HepG2 (cell line): Measurements from ENCODE around the gene GPR37L1. TPM values are rescaled to one million over a fixed set of nuclear protein-coding genes. Genes with fewer than 3 reads are reported as not detected.
A peak's percentile ranks its signal among the peaks of the same experiment; 100 is the strongest.

Experiments used
- AFF4 ChIP-seq: sonication (generic); formaldehyde crosslinking; IDR thresholded peaks from 2 replicates; pipeline ENCODE4 v1.4.0; 2020; ENCODE audit warnings: missing genetic modification reagents
- AHR ChIP-seq: IDR thresholded peaks from 2 replicates; pipeline ENCODE4 v1.6.1; 2018; ENCODE audit warnings: missing genetic modification reagents, missing compliant biosample characterization
- ARNTL ChIP-seq: sonication (generic); formaldehyde crosslinking; IDR thresholded peaks from 2 replicates; pipeline ENCODE4 v1.4.0; 2020; ENCODE audit warnings: mild to moderate bottlenecking, missing genetic modification reagents
- BRD4 ChIP-seq: sonication (generic); formaldehyde crosslinking; IDR thresholded peaks from 2 replicates; pipeline ENCODE4 v1.4.0; 2020; ENCODE audit warnings: missing genetic modification reagents
- CCDC6 ChIP-seq: sonication (generic); formaldehyde crosslinking; IDR thresholded peaks from 2 replicates; pipeline ENCODE4 v1.8.1; 2022; ENCODE audit warnings: mild to moderate bottlenecking, missing genetic modification reagents, moderate library complexity
- FOXA3 ChIP-seq: IDR thresholded peaks from 2 replicates; pipeline ENCODE4 v1.6.1; 2016; ENCODE audit warnings: missing genetic modification reagents, missing compliant biosample characterization
- HNF4A ChIP-seq: sonication (generic); formaldehyde crosslinking; IDR thresholded peaks from 2 replicates; pipeline ENCODE4 v1.4.0; 2020; ENCODE audit warnings: missing genetic modification reagents
- JUN ChIP-seq: sonication (generic); formaldehyde crosslinking; IDR thresholded peaks from 2 replicates; pipeline ENCODE4 v1.4.0; 2020; ENCODE audit warnings: mild to moderate bottlenecking, missing genetic modification reagents
- KMT2A ChIP-seq: sonication (generic); formaldehyde crosslinking; IDR thresholded peaks from 2 replicates; pipeline ENCODE4 v1.4.0; 2020; ENCODE audit warnings: missing genetic modification reagents
- NFATC3 ChIP-seq: sonication (generic); formaldehyde crosslinking; IDR thresholded peaks from 2 replicates; pipeline ENCODE4 v1.5.1; 2020; ENCODE audit warnings: mild to moderate bottlenecking, missing genetic modification reagents
- NFE2L1 ChIP-seq: sonication (generic); formaldehyde crosslinking; IDR thresholded peaks from 2 replicates; pipeline ENCODE4 v1.4.0; 2020; ENCODE audit warnings: missing genetic modification reagents, mild to moderate bottlenecking, borderline replicate concordance
- RARA ChIP-seq: IDR thresholded peaks from 2 replicates; pipeline ENCODE4 v1.6.1; 2016; ENCODE audit warnings: missing genetic modification reagents, missing compliant biosample characterization
- REL ChIP-seq: sonication (generic); formaldehyde crosslinking; conservative IDR thresholded peaks from 2 replicates; pipeline ENCODE4 v1.8.0; 2022; ENCODE audit warnings: mild to moderate bottlenecking, missing genetic modification reagents, moderate library complexity
- SCMH1 ChIP-seq: sonication (generic); formaldehyde crosslinking; IDR thresholded peaks from 2 replicates; pipeline ENCODE4 v1.9.0; 2021; ENCODE audit warnings: missing genetic modification reagents, mild to moderate bottlenecking, borderline replicate concordance
- SMAD9 ChIP-seq: sonication (generic); formaldehyde crosslinking; IDR thresholded peaks from 2 replicates; pipeline ENCODE4 v1.5.1; 2020; ENCODE audit warnings: mild to moderate bottlenecking, missing genetic modification reagents
- SRSF4 ChIP-seq: fragments of 200-400 bp; formaldehyde crosslinking; IDR thresholded peaks from one replicate; pipeline ENCODE4 v1.6.1; 2018; ENCODE audit warnings: mild to moderate bottlenecking, low read depth, low read length, moderate library complexity; ENCODE audit not compliant: poor library complexity, severe bottlenecking
- U2AF1 ChIP-seq: fragments of 200-400 bp; formaldehyde crosslinking; optimal IDR thresholded peaks from 2 replicates; pipeline ENCODE3; 2017; ENCODE audit warnings: mild to moderate bottlenecking, low read depth, low read length
- ZNF136 ChIP-seq: sonication (generic); formaldehyde crosslinking; IDR thresholded peaks from 2 replicates; pipeline ENCODE4 v1.8.1; 2022; ENCODE audit warnings: low read depth, mild to moderate bottlenecking, moderate library complexity, missing genetic modification reagents
- ZNF558 ChIP-seq: sonication (generic); formaldehyde crosslinking; IDR thresholded peaks from 2 replicates; pipeline ENCODE4 v1.9.0; 2022; ENCODE audit warnings: mild to moderate bottlenecking, missing genetic modification reagents, borderline replicate concordance
- ZNF562 ChIP-seq: sonication (generic); formaldehyde crosslinking; IDR thresholded peaks from 2 replicates; pipeline ENCODE4 v1.8.0; 2022; ENCODE audit warnings: missing genetic modification reagents, borderline replicate concordance
- ZNF564 ChIP-seq: sonication (generic); formaldehyde crosslinking; IDR thresholded peaks from 2 replicates; pipeline ENCODE4 v1.8.1; 2023; ENCODE audit warnings: mild to moderate bottlenecking, missing genetic modification reagents
- ZNF652 ChIP-seq: IDR thresholded peaks from 2 replicates; pipeline ENCODE4 v1.6.1; 2016; ENCODE audit warnings: low read depth, borderline replicate concordance
- polyA plus RNA-seq, 8 experiments: library from polyadenylated mRNA; depleted of rRNA in 3 of 8; stranded (reverse) in 7 of 8; unstranded in 1 of 8; fragments of >200 nt; fragmentation: Illumina TruSeq in 4 of 8; extraction: Trizol in 4 of 8; gene quantifications; 2 replicates each; pipeline versions ENCODE4 v1.2.1 to v1.2.3, GENCODE V29; 2011 to 2016; ENCODE audit warnings: low read depth in 4 of 8, missing spikeins in 1 of 8, mixed read lengths in 1 of 8; ENCODE audit not compliant: insufficient read depth in 1 of 8
- total RNA-seq, 5 experiments: library from RNA; depleted of rRNA; stranded (reverse); fragments of >200 nt; fragmentation: Illumina TruSeq; extraction: Trizol; gene quantifications; 2 replicates each; pipeline ENCODE4 v1.2.3, GENCODE V29; 2016; ENCODE audit warnings: low read depth in 1 of 5
- TF ChIP-seq, protein P1 (sequence below): sonication (generic); formaldehyde crosslinking; IDR thresholded peaks from 2 replicates; pipeline ENCODE4 v1.5.0; 2020; ENCODE audit warnings: mild to moderate bottlenecking, missing genetic modification reagents, borderline replicate concordance

GPR37L1 gene
- total and polyA plus RNA-seq, 2 of the 13 experiments (the other 11 are each of a cell fraction or from before 2014, with no cell fraction given), result 0.13 TPM; not detected in 1

GRCh38 chr1:202084791-202085681 is 37.7 kb upstream of the GPR37L1 start (continued):
- TF ChIP-seq, protein P1, sequence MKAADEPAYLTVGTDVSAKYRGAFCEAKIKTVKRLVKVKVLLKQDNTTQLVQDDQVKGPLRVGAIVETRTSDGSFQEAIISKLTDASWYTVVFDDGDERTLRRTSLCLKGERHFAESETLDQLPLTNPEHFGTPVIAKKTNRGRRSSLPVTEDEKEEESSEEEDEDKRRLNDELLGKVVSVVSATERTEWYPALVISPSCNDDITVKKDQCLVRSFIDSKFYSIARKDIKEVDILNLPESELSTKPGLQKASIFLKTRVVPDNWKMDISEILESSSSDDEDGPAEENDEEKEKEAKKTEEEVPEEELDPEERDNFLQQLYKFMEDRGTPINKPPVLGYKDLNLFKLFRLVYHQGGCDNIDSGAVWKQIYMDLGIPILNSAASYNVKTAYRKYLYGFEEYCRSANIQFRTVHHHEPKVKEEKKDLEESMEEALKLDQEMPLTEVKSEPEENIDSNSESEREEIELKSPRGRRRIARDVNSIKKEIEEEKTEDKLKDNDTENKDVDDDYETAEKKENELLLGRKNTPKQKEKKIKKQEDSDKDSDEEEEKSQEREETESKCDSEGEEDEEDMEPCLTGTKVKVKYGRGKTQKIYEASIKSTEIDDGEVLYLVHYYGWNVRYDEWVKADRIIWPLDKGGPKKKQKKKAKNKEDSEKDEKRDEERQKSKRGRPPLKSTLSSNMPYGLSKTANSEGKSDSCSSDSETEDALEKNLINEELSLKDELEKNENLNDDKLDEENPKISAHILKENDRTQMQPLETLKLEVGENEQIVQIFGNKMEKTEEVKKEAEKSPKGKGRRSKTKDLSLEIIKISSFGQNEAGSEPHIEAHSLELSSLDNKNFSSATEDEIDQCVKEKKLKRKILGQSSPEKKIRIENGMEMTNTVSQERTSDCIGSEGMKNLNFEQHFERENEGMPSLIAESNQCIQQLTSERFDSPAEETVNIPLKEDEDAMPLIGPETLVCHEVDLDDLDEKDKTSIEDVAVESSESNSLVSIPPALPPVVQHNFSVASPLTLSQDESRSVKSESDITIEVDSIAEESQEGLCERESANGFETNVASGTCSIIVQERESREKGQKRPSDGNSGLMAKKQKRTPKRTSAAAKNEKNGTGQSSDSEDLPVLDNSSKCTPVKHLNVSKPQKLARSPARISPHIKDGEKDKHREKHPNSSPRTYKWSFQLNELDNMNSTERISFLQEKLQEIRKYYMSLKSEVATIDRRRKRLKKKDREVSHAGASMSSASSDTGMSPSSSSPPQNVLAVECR (CRISPR knock-in tag), result peak; percentile 70; the same call in 1 of the 2 replicates
- TF ChIP-seq ARNTL (CRISPR knock-in tag), result peak; percentile 71
- no peak for TF ChIP-seq AHR (CRISPR knock-in tag)
- no peak for TF ChIP-seq SCMH1 (CRISPR knock-in tag)
- TF ChIP-seq FOXA3 (CRISPR knock-in tag), result peak; percentile 54
- no peak for TF ChIP-seq NFATC3 (CRISPR knock-in tag)
- TF ChIP-seq AFF4, result no peak
- TF ChIP-seq NFE2L1 (CRISPR knock-in tag), result no peak
- peak; percentile 41; the same call in 1 of the 2 replicates for TF ChIP-seq BRD4 (CRISPR knock-in tag)
- no peak for TF ChIP-seq ZNF562
- TF ChIP-seq U2AF1, result no peak
- 0 out of 2 replicates have a peak, but pooled peaks have one; percentile 42 for TF ChIP-seq ZNF564 (CRISPR knock-in tag)
- no peak for TF ChIP-seq CCDC6 (CRISPR knock-in tag)
- TF ChIP-seq JUN, result no peak
- TF ChIP-seq REL (CRISPR knock-in tag), result no peak
- no peak for TF ChIP-seq SRSF4
- TF ChIP-seq KMT2A (CRISPR knock-in tag), result no peak
- TF ChIP-seq ZNF652 (CRISPR knock-in tag), result no peak
- TF ChIP-seq SMAD9 (CRISPR knock-in tag), result no peak
- TF ChIP-seq HNF4A (CRISPR knock-in tag), result peak; percentile 92
- TF ChIP-seq ZNF558 (CRISPR knock-in tag), result no peak
- TF ChIP-seq ZNF136 (CRISPR knock-in tag), result peak; percentile 62; the same call in 1 of the 2 replicates
- TF ChIP-seq RARA (CRISPR knock-in tag), result peak; percentile 58
